ENCODE data around the gene CYP4F22.
"Not testable (repeated sequence)": the region's sequence is repeated elsewhere in the genome, so short reads cannot be mapped to it uniquely, and the experiment has no call there.

CYP4F22 gene

DNA sequence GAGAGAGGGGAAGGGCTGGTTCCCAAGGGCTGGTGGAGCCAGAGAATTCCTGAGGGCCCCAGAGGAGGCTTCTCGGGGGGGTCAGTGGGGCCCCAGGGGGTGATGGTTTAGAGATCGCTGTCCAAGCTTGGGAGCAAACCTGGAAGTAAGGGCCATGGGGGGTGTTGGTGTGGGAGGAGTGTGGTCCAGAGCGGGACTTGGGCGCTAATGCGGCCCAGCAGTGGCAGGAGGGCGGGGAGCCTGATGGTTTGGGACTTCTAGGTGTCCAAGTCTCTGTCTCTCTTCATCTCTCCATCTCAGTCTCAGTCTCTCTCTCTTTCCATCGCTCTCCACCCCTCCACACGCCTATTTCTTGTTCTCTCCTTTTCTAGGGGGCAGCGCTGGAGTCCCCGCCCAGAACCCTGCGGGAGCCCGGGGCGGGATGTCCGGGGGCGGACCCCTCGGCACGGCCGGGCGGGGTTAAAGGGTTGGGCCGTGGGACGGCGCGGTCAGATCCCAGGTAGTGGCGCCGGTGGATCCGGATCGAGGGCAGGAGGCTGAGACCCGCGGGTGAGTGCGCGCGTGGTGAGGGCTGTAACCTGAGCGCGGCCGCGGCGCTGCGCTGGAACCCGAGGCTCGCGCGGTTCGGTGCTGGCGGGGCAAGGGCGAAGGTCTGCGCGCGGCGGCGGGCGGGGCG lies at the start of gene CYP4F22:
Gene CYP4F22, plus strand, starts transcription at position 491 of the 676 bp plus-strand sequence. CDS start 16,812 bp downstream, outside the sequence.
- no peak for DNase-seq (ENCODE audit: low read depth)

DNA sequence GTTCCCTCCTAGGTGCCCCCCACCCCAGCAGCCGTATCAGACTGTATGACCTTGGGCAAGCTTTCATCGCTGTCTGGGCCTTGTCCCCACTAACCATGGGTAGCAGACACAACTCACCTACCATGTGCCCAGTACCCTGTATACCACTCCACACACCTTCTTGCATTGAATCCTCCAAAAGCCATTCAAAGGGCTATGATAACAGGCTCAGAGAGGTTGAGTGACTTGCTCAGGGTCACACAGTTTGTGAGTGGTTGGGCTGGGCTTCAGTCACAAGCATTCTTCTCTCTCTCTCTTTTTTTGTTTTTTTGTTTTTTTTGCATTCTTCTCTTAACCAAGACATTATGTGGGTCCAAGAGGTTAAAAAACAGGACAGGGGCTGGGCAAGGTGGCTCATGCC lies 46.6 kb upstream of the CYP4F22 start:
- no peak for DNase-seq (ENCODE audit: low read depth)

DNA sequence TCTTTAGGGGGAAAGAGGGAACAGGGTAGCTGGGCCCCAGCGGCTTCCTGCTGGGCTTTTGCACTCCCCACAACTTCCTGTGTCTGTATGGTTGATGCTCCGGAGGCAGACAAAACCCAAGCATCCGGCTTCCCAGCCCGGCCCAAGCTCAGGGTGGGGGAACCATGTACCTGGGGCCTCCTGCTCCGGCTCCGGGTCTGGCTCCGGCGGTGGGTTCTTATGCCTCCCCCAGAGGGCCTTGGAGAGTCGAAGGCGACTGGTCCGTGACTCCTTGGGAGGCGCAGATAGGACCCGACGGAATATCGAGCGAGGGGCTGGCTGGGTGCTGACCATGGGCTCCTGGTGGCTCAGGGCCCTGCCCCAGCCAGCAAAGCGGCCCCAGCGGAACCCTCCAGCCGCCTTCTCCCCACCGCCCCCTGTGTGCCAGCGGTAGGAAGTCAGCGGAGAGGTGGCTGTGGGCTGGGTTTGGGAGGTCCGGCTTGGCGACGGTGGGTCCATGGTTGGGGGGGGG lies 44.4 kb upstream of the CYP4F22 start:
- DNase-seq (ENCODE audit: low read depth), result peak; percentile 59

DNA sequence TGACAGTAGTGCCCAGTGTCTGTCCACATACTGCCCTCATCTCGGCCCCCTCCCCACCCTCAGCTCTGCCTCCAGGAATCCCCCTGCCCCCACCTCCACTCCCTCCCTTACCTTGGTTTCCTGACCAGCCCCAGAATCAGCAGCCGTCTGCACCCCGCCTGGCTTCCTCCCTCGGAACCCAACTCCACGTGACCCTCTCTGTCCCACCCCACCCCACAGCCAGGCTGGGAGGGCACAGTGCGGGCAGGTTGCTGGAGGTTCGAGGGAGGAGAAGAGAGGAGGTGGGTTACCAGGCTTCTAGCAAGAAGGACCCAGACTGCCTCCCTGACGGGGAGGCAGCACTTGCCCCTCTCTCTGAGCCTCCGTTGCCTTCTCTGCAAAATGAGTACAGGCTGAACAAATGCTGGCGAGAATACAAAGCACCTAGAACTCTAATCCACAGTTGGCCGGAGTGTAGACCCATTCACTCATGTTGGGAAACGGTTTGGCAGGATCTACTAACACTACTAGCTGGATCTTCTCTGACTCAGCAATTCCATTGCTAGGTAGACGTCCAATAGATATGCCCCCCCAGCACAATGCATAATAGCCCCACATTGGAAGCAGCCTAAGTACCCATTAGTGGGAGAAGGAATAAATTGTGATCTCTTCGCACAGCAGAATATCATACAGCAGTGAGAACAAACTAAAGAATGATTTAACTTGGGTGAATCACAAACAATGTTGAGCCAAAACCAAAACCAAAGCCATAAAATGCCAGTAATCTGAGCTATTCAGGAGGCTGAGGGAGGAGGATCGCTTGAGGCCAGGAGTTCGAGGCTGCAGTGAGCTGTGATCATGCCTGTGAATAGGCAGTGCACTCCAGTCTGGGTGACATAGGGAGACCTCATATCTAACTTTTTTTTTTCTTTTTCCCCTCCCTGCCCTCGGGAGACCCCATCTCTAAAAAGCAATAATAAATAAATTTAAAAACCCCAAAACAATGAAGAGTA lies 43.6 kb upstream of the CYP4F22 start, which contains the start of gene RASAL3:
Gene RASAL3, minus strand, starts transcription at position 151 of the 992 bp plus-strand sequence. CDS start 186 bp downstream, outside the sequence.
- peak; percentile 35 for DNase-seq (ENCODE audit: low read depth)

DNA sequence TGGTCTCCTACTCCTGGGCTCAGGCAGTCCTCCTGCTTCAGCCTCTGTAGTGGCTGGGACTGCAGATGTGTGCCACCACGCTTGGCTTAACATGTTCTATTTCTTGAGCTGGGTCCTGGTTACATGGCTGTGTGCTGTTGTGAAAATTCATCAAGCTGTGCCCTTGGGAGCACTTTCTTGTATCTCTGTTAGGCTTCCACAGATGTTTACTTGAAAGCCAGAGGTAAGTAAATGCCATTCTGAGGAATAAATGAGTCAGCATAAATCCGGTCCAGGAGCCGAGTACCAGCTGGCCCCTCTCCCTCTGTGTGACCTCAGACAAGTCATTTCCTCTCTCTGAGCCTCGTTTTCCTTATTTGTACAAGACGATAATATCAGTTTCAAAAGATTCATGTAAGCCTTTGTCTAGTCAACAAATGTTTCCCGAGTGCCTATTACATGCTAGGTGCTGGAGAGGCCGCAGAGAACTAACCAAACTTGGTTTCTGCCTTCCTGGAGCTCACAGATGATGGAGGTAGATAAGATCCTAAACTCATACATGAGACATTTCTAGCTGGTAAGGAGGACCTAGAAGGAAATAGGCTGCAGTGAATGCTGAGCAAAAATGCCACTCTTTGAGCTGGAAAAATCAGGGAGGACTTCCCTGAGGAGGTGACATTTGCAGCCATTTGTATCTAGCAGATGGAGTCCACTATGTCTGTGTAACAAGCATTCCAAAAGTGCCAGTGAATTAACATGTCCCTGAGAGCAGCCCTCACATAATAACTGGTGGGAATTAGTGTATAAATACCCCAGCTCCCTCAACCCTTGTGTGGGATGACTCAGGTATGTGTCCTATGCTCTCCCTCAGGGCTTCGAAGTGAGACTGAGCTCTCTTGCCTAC lies 41.2 kb upstream of the CYP4F22 start:
- DNase-seq (ENCODE audit: low read depth), result no peak

DNA sequence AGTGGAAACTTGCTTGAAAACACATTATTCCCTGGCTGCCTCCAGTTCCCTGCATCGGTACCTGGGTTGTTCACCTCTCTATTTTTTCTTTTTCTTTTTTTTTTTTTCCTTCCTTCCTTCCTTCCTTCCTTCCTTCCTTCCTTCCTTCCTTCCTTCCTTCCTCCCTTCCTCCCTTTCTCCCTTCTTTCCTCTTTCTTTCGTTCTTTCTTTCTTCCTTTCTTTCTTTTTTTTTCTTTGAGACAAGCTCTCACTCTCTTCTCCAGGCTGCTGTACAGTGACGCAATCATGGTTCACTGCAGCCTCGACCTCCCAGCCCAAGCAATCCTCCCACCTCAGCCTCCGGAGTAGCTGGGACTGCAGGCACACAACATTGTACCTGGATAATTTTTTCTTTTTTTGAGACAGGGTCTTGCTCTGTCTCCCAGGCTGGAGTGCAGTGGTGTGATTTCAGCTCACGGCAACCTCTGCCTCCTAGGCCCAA lies 40.6 kb upstream of the CYP4F22 start:
- no peak for DNase-seq (ENCODE audit: low read depth)

DNA sequence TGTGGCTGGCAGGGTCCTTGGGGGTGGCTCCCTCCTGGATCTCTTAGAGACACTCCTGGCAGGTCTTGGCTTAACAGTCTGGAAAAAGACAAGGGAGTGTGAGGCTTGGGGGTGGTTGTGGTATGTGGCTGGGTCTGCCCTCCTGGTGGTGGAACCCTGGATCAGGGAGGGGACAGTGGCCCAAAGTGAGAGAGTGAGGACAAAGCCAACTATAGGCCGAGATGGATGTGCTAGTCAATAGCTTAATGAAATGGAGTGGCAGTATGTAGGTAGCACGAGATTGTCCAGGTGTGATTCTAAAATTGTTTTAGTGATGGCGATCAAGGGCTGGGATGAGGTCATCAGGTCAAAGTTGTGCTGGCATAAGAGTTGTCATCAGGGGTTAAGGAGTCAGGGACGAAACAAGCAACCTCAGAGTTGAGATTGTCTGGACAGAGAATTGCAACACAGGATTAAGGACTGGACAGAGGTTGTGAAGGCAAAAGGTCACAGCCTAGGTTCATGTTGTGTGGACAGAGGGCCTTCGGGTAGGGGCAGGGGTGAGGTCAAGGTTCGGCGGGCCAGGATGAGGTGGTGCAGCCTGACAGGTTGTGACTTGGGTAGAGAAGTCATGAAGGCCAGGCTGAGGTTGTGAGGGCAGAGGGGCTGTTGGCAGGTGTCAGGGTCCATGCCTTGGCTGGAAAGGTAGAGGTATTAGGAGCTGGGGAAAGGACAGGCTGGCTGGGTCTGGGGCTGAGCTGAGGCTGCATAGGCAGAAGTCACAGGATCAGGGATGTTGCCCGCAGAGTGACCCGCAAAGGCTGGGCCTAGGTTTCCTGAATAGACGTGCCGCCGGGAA lies 39.4 kb upstream of the CYP4F22 start:
- DNase-seq (ENCODE audit: low read depth), result no peak

DNA sequence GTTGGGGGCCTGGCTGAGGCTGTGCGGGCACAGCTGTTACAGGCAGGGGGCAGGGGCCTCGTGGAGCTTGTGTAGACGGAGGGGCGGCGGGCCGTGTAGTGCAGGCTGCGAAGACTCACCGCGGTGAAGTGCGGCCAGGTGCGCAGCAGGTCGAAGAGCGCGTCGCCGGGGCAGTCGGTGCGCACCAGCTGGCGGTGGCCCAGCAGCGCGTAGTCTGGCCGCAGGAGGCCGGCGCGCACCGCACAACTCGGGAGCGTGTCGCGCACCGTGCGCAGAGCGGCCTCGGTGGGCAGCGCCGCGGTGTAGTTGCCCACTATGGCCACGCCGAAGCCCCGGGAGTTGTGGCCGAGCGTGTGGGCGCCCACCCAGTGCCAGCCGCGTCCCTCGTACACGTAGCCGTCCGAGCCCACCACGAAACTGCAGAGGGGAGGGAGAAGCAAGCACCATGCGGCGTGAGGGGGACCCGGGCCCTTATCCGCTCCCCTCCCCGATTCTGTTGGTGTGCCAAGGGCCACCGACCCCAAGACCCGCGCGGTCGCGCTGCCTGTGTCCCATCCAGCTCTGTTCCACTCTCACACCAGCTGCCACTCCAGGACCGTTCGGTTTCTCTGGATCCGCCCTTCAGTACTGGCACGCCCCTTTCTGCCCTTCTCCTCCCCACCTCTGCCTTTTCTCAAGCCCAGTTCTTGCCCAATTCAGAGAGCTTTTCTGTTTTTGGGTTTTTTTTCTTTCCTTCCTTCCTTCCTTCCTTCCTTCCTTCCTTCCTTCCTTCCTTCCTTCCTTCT lies 38.6 kb upstream of the CYP4F22 start:
- no peak for DNase-seq (ENCODE audit: low read depth)

DNA sequence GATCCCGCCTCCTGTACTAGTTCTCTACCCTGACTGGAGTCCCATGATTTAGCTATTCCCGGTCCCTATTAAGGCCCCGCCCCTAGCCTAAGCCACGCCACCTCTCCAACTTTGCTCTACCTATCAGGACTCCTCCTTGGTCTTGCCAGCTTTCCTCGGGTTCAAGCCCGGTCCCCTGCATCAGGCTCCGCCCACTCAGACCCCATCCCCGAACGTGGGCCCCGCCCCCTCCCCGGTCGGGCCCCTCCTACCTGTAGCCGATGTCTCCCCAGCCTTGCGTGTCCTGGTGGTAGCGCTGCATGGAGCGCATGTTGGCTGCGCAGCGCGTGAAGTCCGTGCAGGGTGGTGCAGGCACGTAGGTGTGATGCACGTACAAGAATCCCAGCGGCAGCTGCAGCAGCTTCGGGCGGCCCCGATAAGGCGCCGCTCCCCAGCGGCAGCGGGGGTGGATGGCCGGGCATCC lies 36.7 kb upstream of the CYP4F22 start:
- no peak for DNase-seq (ENCODE audit: low read depth)

DNA sequence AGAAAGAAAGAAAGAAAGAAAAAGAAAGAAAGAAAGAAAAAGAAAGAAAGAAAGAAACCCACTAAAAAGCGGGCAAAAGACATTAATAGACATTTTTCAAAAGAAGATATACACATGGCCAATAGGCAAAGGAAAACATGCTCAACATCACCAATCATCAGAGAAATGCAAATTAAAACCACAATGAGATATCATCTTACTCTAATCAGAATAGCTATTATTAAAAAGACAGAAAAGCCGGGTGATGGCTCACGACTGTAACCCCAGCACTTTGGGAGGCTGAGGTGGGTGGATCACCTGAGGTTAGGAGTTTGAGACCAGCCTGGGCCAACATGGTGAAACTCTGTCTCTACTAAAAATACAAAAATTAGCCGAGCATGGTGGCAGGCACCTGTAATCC lies 34.5 kb upstream of the CYP4F22 start:
- not testable (repeated sequence) for DNase-seq (ENCODE audit: low read depth)

DNA sequence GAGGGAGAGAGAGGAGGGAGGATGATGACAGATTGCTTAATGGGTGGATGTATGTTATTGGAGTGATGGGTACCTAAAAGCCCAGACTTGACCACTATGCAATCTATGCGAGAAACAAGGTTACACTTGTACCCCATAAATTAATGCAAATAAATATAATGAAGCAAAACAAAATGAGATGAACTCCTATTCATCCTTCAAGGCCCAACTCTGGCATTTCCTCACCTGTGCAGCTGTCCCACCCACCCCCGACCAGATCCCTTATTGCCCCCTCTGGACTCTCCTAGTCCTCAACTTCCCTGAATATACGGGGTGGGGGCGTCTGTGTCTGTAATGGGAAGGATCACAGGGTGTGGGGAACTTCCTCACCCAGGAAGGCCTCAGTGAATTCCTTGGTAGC lies 33.2 kb upstream of the CYP4F22 start:
- DNase-seq (ENCODE audit: low read depth), result no peak

DNA sequence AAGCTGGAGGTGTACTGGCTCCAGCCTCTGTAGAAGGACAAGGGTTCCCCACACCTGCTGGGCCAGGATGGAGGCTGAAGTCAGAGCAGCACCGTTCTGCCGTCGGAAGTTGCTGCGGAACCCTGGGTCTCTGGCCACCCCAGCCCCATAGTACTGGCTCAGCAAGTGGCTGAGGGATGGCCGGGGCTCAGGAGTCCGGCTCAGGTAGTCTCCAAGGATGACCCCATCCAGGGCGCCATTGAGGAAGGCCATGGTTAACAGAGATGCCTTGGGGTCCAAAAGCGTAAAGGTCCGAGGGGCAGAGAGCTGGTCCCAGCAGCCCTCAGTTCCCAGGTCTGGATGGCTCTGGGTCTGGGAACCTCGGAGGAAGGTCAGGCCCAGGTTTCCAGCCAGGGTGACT lies 32.7 kb upstream of the CYP4F22 start:
- no peak for DNase-seq (ENCODE audit: low read depth)

DNA sequence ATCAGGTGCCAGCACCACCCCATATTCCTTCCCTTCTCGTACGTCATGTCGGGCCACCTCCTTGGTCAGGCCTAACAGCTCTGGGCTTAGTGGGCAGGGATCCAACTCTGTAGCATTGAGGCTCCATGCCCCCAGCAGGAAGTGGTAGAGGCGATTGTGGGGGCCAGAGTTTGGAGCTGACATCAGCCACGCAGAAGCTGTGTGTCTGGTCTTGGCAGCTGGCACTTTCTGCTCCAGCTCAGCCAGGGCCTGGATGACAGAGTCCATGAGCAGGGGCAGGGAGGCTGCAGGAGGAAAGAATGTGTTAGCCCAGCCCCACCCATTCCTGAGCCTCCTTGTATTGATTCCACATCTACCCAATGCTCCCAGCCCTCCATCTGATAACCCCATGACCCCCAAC lies 32.0 kb upstream of the CYP4F22 start:
- DNase-seq (ENCODE audit: low read depth), result no peak

DNA sequence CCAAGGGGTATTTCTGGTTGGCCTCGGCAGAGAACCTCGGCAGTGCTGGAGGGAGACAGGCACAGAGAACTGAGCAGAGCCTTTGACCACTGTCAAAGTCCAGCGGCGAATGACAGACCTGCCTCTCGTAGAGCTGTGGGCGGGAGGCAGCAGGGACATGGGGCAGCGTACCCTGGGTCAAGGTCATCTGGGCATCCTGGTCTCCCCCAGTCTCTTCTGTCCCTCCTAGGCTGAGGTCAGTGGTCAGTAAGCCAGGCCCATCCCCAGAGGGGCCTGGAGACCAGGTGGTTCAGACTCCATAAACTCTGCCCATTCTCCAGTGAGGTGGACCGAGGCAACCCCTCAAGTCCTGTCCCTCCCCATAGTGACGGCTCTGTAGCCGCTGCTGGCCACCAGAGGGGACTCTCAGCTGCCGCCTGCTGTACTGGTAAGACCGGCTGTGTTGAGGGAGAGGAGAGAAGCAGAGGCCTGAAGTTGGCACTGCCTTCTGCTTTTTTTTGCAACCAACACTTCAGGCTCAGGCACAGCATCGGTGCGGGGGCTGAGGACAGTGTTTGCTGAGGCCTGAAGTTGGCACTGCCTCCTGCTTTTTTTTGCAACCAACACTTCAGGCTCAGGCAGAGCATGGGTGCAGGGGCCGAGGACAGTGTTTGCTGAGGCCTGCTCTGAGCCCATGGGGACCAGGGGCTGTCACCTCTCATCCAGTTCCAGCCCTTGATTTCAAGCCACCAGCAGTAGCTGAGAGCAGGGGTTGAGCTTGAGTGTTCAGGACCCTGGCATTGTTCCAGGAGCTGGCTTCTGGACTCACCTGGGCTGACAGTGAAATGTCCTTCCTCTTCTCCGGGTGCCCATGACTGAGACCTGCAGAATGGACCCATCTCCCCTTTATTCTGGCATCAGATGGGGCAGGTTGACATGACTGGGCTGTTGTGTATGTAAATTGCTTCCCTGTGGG lies 28.7 kb upstream of the CYP4F22 start, which contains the start of gene PGLYRP2:
Gene PGLYRP2, minus strand, starts transcription at position 111 of the 955 bp plus-strand sequence. CDS start 130 bp downstream, outside the sequence.
- DNase-seq (ENCODE audit: low read depth), result no peak

DNA sequence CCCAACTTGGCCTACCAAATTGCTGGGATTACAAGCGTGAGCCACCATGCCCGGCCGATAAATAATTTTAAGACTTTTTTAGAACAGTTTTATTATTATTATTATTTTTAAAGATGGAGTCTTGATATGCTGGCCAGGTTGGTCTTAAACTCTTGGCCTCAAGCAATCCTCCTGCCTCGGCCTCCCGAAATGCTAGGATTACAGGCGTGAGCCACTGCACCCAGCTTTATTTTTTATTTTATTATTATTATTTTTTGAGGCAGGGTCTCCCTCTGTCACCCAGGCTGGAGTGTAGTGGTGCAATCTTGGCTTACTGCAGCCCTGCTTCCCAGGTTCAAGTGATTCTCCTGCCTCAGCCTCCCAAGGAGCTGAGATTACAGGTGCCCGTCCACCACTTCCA lies 27.3 kb upstream of the CYP4F22 start:
- not testable (repeated sequence) for DNase-seq (ENCODE audit: low read depth)

DNA sequence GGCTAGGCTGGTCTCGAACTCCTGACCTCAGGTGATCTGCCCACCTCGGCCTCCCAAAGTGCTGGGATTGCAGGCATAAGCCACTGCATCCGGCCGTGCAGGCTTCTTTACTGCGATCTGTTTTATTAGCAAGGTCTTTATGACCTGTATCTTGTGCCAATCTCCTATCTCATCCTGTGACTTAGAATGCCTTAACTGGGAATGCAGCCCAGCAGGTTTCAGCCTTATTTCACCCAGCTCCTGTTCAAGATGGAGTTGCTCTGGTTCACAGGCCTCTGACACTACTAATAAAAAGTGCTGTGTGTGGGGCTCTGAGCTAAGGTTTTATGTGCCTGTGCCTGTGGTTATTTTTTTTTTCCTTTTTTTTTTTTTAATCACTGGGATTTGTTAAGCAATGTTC lies 22.6 kb upstream of the CYP4F22 start:
- DNase-seq (ENCODE audit: low read depth), result not testable (repeated sequence)

DNA sequence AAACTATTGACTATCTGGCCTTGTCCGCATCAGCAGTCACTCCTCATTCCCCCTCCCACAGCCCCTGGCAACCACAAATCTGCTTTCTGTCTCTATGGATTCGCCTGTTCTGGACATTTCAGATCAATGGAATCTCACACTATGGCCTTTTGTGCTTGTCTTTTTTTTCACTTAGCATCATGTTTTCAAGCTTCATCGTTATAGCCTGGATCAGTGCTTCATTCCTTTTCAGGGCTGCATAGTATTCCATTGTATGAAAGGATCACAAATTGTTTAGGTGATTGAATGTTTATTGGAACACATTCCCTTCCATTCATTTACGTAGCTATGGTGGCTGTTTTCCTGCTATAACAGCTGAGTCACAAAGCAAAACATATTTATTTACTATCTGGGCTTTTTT lies 21.3 kb upstream of the CYP4F22 start:
- no peak for DNase-seq (ENCODE audit: low read depth)

DNA sequence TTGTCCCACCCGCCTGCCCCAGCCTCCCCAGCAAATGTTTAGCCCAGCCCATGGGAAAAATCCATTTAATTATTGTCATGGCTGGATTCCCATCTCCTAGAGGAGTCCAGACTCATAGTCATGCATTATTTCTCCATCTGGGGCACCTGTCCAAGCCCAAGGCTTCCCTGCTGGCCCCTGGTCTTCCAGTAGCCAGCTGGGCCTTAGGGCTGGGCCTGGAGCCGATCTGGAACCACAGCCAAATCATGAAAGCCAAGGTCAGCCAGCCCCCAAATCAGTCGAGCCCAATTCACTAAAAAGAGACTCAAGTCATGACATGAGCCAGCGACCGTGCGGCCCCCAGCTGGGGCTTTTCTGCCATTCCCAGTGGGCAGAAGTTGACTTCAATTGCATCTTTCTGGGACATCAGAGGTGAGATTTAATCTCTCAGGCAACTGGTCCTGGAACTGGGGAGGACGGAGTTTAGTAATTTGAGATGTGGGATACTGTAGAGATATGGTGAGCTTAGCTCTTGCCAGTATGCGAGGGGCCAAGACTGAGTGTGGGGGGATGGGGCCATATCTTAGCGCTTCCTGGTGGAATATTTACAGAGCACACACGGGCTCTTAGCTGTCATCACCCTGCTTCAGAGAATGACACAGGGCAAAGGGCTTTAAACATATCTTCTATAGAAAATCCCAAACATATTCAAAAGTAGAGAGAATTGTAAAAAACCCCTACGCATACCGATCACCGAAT lies 19.7 kb upstream of the CYP4F22 start:
- DNase-seq (ENCODE audit: low read depth), result no peak

Measured in stimulated activated CD8-positive, alpha-beta memory T cell treated with anti-CD3 and anti-CD28 coated beads, Interleukin-7, amount 100 ng/mL, for 24 hours (primary cell).